HL-60 (cell line): ENCODE data around the gene RBM15.

Source experiments
- CTCF ChIP-seq: IDR thresholded peaks from one replicate; pipeline ENCODE4 v1.5.1; 2011; ENCODE audit warnings: low read length, control low read depth, inconsistent platforms; ENCODE audit not compliant: insufficient read depth
- GABPA ChIP-seq: IDR thresholded peaks from 2 replicates; pipeline ENCODE4 v1.6.1; 2012; ENCODE audit warnings: low read depth
- POLR2AphosphoS5 ChIP-seq: IDR thresholded peaks from 2 replicates; pipeline ENCODE4 v1.6.1; 2012; ENCODE audit warnings: low read depth
- SPI1 ChIP-seq: IDR thresholded peaks from 2 replicates; pipeline ENCODE4 v1.6.1; 2012; ENCODE audit warnings: low read depth, mild to moderate bottlenecking, borderline replicate concordance

- TF ChIP-seq CTCF, result no peak
- TF ChIP-seq GABPA, result no peak
- TF ChIP-seq SPI1, result no peak
- no peak for TF ChIP-seq POLR2AphosphoS5
Observed at GRCh38 chr1:110318046-110318445, 21.1 kb upstream of the RBM15 start.
